ENCODE results near the gene GLT8D2. TPM values are rescaled to one million over a fixed set of nuclear protein-coding genes. Genes with fewer than 3 reads are reported as not detected.

GLT8D2 gene
- total RNA-seq, 1 donor from 2014 or later, result 1.8 TPM

GRCh38 chr12:104058802-104059201 lies 8.8 kb upstream of the GLT8D2 start:
- H3K4me3 ChIP-seq (ENCODE audit: low read depth, low read length), result no peak overlapping the region
- no peaks in the 10 kb centered on the region for H3K27me3 ChIP-seq (ENCODE audit: control insufficient read depth, insufficient read depth, low read length)
- DNase-seq (ENCODE audit: low read depth), result no peak
- no peaks in the 10 kb centered on the region for H3K36me3 ChIP-seq (ENCODE audit: control insufficient read depth, insufficient read depth, low read length)
- TF ChIP-seq CTCF (IDR thresholded peaks at IDR 0.05; ENCODE audit: insufficient read depth, low read length, poor library complexity, severe bottlenecking), result no peak

GRCh38 chr12:104057771-104058197 lies 7.8 kb upstream of the GLT8D2 start:
- no peak for DNase-seq (ENCODE audit: low read depth)
- Histone ChIP-seq H3K27me3 (ENCODE audit: control insufficient read depth, insufficient read depth, low read length) (no peaks in the 10 kb centered on the region), H3K4me3 (ENCODE audit: low read depth, low read length) (no peak overlapping the region), H3K36me3 (ENCODE audit: control insufficient read depth, insufficient read depth, low read length) (no peaks in the 10 kb centered on the region)
- peak; percentile 82 for TF ChIP-seq CTCF (IDR thresholded peaks at IDR 0.05; ENCODE audit: insufficient read depth, low read length, poor library complexity, severe bottlenecking)

GRCh38 chr12:104056419-104056972 lies 6.5 kb upstream of the GLT8D2 start:
- no peak for TF ChIP-seq CTCF (IDR thresholded peaks at IDR 0.05; ENCODE audit: insufficient read depth, low read length, poor library complexity, severe bottlenecking)
- no peaks in the 10 kb centered on the region for H3K27me3 ChIP-seq (ENCODE audit: control insufficient read depth, insufficient read depth, low read length)

GRCh38 chr12:104055686-104056388 lies 5.8 kb upstream of the GLT8D2 start:
- Histone ChIP-seq H3K36me3 (ENCODE audit: control insufficient read depth, insufficient read depth, low read length) (no peaks in the 10 kb centered on the region), H3K4me3 (ENCODE audit: low read depth, low read length) (no peak overlapping the region), H3K27me3 (ENCODE audit: control insufficient read depth, insufficient read depth, low read length) (no peaks in the 10 kb centered on the region)
- no peak for DNase-seq (ENCODE audit: low read depth)
- TF ChIP-seq CTCF (IDR thresholded peaks at IDR 0.05; ENCODE audit: insufficient read depth, low read length, poor library complexity, severe bottlenecking), result no peak

More at GRCh38 chr12:104056419-104056972, 6.5 kb upstream of the GLT8D2 start:
- DNase-seq (ENCODE audit: low read depth), result no peak
- Histone ChIP-seq H3K36me3 (ENCODE audit: control insufficient read depth, insufficient read depth, low read length) (no peaks in the 10 kb centered on the region), H3K4me3 (ENCODE audit: low read depth, low read length) (no peak overlapping the region)

- H3K27me3 ChIP-seq (ENCODE audit: control insufficient read depth, insufficient read depth, low read length), result no peaks in the 10 kb centered on the region
- TF ChIP-seq CTCF (IDR thresholded peaks at IDR 0.05; ENCODE audit: insufficient read depth, low read length, poor library complexity, severe bottlenecking), result no peak
- H3K4me3 ChIP-seq (ENCODE audit: low read depth, low read length), result no peak overlapping the region
- DNase-seq (ENCODE audit: low read depth), result no peak
- no peaks in the 10 kb centered on the region for H3K36me3 ChIP-seq (ENCODE audit: control insufficient read depth, insufficient read depth, low read length)
These were observed 4.8 kb upstream of the GLT8D2 start for GRCh38 chr12:104054681-104055346.

Measured in kidney epithelial cell (primary cell).